ENCODE measurements around the gene MEIS1. TPM values are rescaled to one million over a fixed set of nuclear protein-coding genes. Genes with fewer than 3 reads are reported as not detected.

Gene MEIS1
- total RNA-seq, 3 donors from 2014 or later (not counting 1 experiment from before 2014, with no cell fraction given) = 2.0 to 5.4 (median 3.6) TPM

GRCh38 chr2:66576561-66577320 lies 141.8 kb downstream of the MEIS1 start:
- Histone ChIP-seq H3K36me3 (ENCODE audit: control insufficient read depth, insufficient read depth, low read length) (no peaks in the 10 kb centered on the region), H3K27me3 (ENCODE audit: control insufficient read depth, insufficient read depth, low read length) (peaks cover 68% of the 10 kb centered on the region), H3K4me1 (ENCODE audit: control insufficient read depth, insufficient read depth, low read length) (peaks cover 34% of the 10 kb centered on the region), H3K27ac (ENCODE audit: low read length) (no peak overlapping the region), H3K4me3 (ENCODE audit: low read length) (no peak overlapping the region), H3K9me3 (ENCODE audit: control insufficient read depth, insufficient read depth, low read length) (no peaks in the 10 kb centered on the region)
- H3K27ac Mint-ChIP-seq = no peak overlapping the region
- no peak overlapping the region for H3K4me3 Mint-ChIP-seq
- TF ChIP-seq, protein P1, sequence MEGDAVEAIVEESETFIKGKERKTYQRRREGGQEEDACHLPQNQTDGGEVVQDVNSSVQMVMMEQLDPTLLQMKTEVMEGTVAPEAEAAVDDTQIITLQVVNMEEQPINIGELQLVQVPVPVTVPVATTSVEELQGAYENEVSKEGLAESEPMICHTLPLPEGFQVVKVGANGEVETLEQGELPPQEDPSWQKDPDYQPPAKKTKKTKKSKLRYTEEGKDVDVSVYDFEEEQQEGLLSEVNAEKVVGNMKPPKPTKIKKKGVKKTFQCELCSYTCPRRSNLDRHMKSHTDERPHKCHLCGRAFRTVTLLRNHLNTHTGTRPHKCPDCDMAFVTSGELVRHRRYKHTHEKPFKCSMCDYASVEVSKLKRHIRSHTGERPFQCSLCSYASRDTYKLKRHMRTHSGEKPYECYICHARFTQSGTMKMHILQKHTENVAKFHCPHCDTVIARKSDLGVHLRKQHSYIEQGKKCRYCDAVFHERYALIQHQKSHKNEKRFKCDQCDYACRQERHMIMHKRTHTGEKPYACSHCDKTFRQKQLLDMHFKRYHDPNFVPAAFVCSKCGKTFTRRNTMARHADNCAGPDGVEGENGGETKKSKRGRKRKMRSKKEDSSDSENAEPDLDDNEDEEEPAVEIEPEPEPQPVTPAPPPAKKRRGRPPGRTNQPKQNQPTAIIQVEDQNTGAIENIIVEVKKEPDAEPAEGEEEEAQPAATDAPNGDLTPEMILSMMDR (IDR thresholded peaks at IDR 0.05) = no peak
- intact Hi-C loops (cut with micrococcal nuclease) = loop anchor here (10.0 kb wide), 1 partner anchor 142 kb away; the partner anchor contains the start of gene MEIS1
- peaks cover 48 to 65% of the 10 kb centered on the region in 2 donors for H3K27me3 Mint-ChIP-seq (ENCODE audit: low read depth in 2 of 2)
- no peaks in the 10 kb centered on the region for H3K36me3 Mint-ChIP-seq
- peaks cover 8 to 13% of the 10 kb centered on the region in 2 donors for H3K4me1 Mint-ChIP-seq
- no peaks in the 10 kb centered on the region for H3K9me3 Mint-ChIP-seq
- DNase-seq (no peak), ATAC-seq (no peak)
- WGBS (ENCODE audit: insufficient coverage) = 3% methylated on average over 37 of the region's 37 CpGs

- peaks cover 48 to 59% of the 10 kb centered on the region in 2 donors for H3K27me3 Mint-ChIP-seq (ENCODE audit: low read depth in 2 of 2)
Measured at GRCh38 chr2:66577321-66578053, 142.6 kb downstream of the MEIS1 start.

DNA sequence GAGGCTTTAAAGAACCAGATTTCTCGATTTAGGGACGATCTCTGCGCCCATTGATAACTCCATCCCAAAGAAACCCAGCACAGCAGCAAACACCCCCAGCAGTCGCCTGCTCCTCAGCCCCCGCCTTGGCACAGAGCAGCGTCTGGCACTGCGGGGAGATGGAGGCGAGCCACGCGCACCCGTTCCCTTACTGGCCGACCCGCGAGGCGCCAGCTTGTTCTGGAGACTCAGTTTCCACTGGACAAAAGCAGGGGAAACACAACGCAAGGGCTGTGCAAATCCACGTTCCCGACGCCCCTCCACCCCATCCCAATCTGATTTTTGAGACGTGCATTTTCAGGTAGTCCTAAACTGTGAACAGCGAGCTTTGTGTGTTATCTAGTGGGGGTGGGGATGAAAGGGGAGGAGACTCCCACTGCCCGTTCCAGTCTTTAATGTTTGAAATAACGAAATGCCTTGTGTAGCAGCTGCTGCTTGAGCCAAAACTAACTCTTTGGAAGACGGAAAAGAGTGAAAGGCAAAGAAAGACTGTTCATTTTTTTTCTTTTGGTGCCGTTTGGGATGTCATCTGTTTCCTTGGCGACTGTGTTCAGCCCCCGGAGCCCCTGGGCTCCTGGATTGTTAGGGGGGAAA lies 143.2 kb downstream of the MEIS1 start:
- Mint-ChIP-seq H3K4me1 (peaks cover 8 to 13% of the 10 kb centered on the region in 2 donors), H3K27me3 (ENCODE audit: low read depth in 2 of 2) (peaks cover 48 to 59% of the 10 kb centered on the region in 2 donors), H3K27ac (no peak overlapping the region), H3K36me3 (no peaks in the 10 kb centered on the region), H3K9me3 (no peaks in the 10 kb centered on the region), H3K4me3 (no peak overlapping the region)
- H3K4me3 ChIP-seq (ENCODE audit: low read length) = no peak overlapping the region
- H3K36me3 ChIP-seq (ENCODE audit: control insufficient read depth, insufficient read depth, low read length) = no peaks in the 10 kb centered on the region
- 1% methylated on average over 25 of the region's 27 CpGs for WGBS (ENCODE audit: insufficient coverage)
- H3K27ac ChIP-seq (ENCODE audit: low read length) = no peak overlapping the region
- TF ChIP-seq, protein P1 (IDR thresholded peaks at IDR 0.05) = no peak
- H3K27me3 ChIP-seq (ENCODE audit: control insufficient read depth, insufficient read depth, low read length) = peaks cover 81% of the 10 kb centered on the region
- ATAC-seq = no peak
- intact Hi-C loops (cut with micrococcal nuclease) = loop anchor here (10.0 kb wide), 1 partner anchor 143 kb away; the partner anchor contains the start of gene MEIS1
- no peak for DNase-seq
- peaks cover 36% of the 10 kb centered on the region for H3K4me1 ChIP-seq (ENCODE audit: control insufficient read depth, insufficient read depth, low read length)
- no peaks in the 10 kb centered on the region for H3K9me3 ChIP-seq (ENCODE audit: control insufficient read depth, insufficient read depth, low read length)

More at GRCh38 chr2:66577321-66578053, 142.6 kb downstream of the MEIS1 start:
- no peak overlapping the region for H3K27ac Mint-ChIP-seq
- H3K4me1 Mint-ChIP-seq = peaks cover 8 to 13% of the 10 kb centered on the region in 2 donors
- ATAC-seq = no peak
- Histone ChIP-seq H3K9me3 (ENCODE audit: control insufficient read depth, insufficient read depth, low read length) (no peaks in the 10 kb centered on the region), H3K27ac (ENCODE audit: low read length) (no peak overlapping the region), H3K4me3 (ENCODE audit: low read length) (no peak overlapping the region), H3K36me3 (ENCODE audit: control insufficient read depth, insufficient read depth, low read length) (no peaks in the 10 kb centered on the region), H3K4me1 (ENCODE audit: control insufficient read depth, insufficient read depth, low read length) (peaks cover 36% of the 10 kb centered on the region), H3K27me3 (ENCODE audit: control insufficient read depth, insufficient read depth, low read length) (peaks cover 76% of the 10 kb centered on the region)
- H3K9me3 Mint-ChIP-seq = no peaks in the 10 kb centered on the region
- TF ChIP-seq, protein P1 (IDR thresholded peaks at IDR 0.05) = no peak
- DNase-seq = no peak
- intact Hi-C loops (cut with micrococcal nuclease) = loop anchor here (10.0 kb wide), 1 partner anchor 143 kb away; the partner anchor contains the start of gene MEIS1
- WGBS (ENCODE audit: insufficient coverage) = 1% methylated on average over 40 of the region's 42 CpGs
- H3K36me3 Mint-ChIP-seq = no peaks in the 10 kb centered on the region
- no peak overlapping the region for H3K4me3 Mint-ChIP-seq

Measured in natural killer cell (primary cell).